Smooth muscle cell (in vitro differentiated cells): Measurements from ENCODE around the gene OXTR. TPM values are rescaled to one million over a fixed set of nuclear protein-coding genes. Genes with fewer than 3 reads are reported as not detected.

ENCODE experiments used
- DNase-seq: peaks from one replicate; lab custom pipeline; 2025; ENCODE audit not compliant: unreplicated experiment; lab: John Stamatoyannopoulos, UW
- H2AFZ ChIP-seq: fragments of 200-600 bp; sonication (generic); 2 replicates; pipeline ENCODE4 v1.6.0; 2016; ENCODE audit warnings: antibody characterized with exemption, low read depth, mild to moderate bottlenecking
- H3F3A ChIP-seq: fragments of 200-600 bp; sonication (generic); 2 replicates; pipeline ENCODE4 v1.6.0; 2017; ENCODE audit warnings: antibody characterized with exemption, low read depth
- H3K27ac ChIP-seq: fragments of 200-600 bp; sonication (generic); 2 replicates; pipeline ENCODE4 v1.5.1; 2016; ENCODE audit warnings: low read depth, mild to moderate bottlenecking
- H3K27me3 ChIP-seq: fragments of 200-600 bp; sonication (generic); 2 replicates; pipeline ENCODE4 v1.6.1; 2016; ENCODE audit warnings: low read depth, mild to moderate bottlenecking
- H3K36me3 ChIP-seq: fragments of 200-600 bp; sonication (generic); 2 replicates; pipeline ENCODE4 v1.5.1; 2016; ENCODE audit warnings: low read depth
- H3K4me1 ChIP-seq: fragments of 200-600 bp; sonication (generic); 2 replicates; pipeline ENCODE4 v1.5.1; 2016; ENCODE audit warnings: low read depth
- H3K4me2 ChIP-seq: fragments of 200-600 bp; sonication (generic); 2 replicates; pipeline ENCODE4 v1.6.0; 2016; ENCODE audit warnings: mild to moderate bottlenecking
- H3K4me3 ChIP-seq: fragments of 200-600 bp; sonication (generic); 2 replicates; pipeline ENCODE4 v1.5.1; 2016; ENCODE audit warnings: mild to moderate bottlenecking
- H3K79me2 ChIP-seq: fragments of 200-600 bp; sonication (generic); 2 replicates; pipeline ENCODE4 v1.6.0; 2016; ENCODE audit warnings: low read depth, mild to moderate bottlenecking
- H3K9ac ChIP-seq: fragments of 200-600 bp; sonication (generic); 2 replicates; pipeline ENCODE4 v1.6.0; 2016; ENCODE audit warnings: low read depth
- H3K9me3 ChIP-seq: fragments of 200-600 bp; sonication (generic); replicated peaks from 2 replicates; pipeline ENCODE4 v1.5.1; 2016; ENCODE audit warnings: low read depth
- H4K20me1 ChIP-seq: fragments of 200-600 bp; sonication (generic); 2 replicates; pipeline ENCODE4 v1.6.0; 2016; ENCODE audit warnings: low read depth
- CTCF ChIP-seq: fragments of 200-600 bp; sonication (generic); IDR thresholded peaks from 2 replicates; pipeline ENCODE4 v1.5.1; 2017; ENCODE audit warnings: borderline replicate concordance, mild to moderate bottlenecking, antibody characterized with exemption; ENCODE audit not compliant: insufficient read depth, poor library complexity, severe bottlenecking
- WGBS: methylation state at CpG from one replicate; pipeline ENCODE4 v1.1.7; 2016; ENCODE audit warnings: low lambda C conversion rate; 5-methylcytosine and 5-hydroxymethylcytosine counted together
- polyA plus RNA-seq: library from polyadenylated mRNA; unstranded; fragments of >200 nt; fragmentation: Nextera tagmentation; extraction: Ambion mirVana; gene quantifications from 2 replicates; pipeline ENCODE4 v1.2.1, GENCODE V29; 2016
- total RNA-seq: library from RNA; depleted of rRNA; stranded (reverse); fragments of >200 nt; gene quantifications from 2 replicates; pipeline ENCODE4 v1.2.3, GENCODE V29; 2014

Gene OXTR
- total and polyA plus RNA-seq, 2 experiments from 2014 or later = 0.54 to 1.1 TPM

- WGBS = 87% methylated on average over 3 of the region's 3 CpGs
- H3K4me1 ChIP-seq = no peaks in the 10 kb centered on the region
- H3K4me3 ChIP-seq = no peak overlapping the region
- H2AFZ ChIP-seq = no peak overlapping the region
- no peak for TF ChIP-seq CTCF
- H3K79me2 ChIP-seq = no peaks in the 10 kb centered on the region
- H4K20me1 ChIP-seq = no peaks in the 10 kb centered on the region
- H3K36me3 ChIP-seq = no peaks in the 10 kb centered on the region
- H3K9ac ChIP-seq = no peak overlapping the region
- H3F3A ChIP-seq = no peaks in the 10 kb centered on the region
- no peak for DNase-seq
- no peaks in the 10 kb centered on the region for H3K27me3 ChIP-seq
- no peaks in the 10 kb centered on the region for H3K9me3 ChIP-seq
- H3K27ac ChIP-seq = no peak overlapping the region
- H3K4me2 ChIP-seq = no peak overlapping the region
These were observed 24.8 kb upstream of the OXTR start for GRCh38 chr3:8794247-8794646.

- Histone ChIP-seq H4K20me1 (no peaks in the 10 kb centered on the region), H3K4me3 (no peak overlapping the region), H3K27me3 (no peaks in the 10 kb centered on the region), H3F3A (no peaks in the 10 kb centered on the region), H3K4me2 (no peak overlapping the region), H3K79me2 (no peaks in the 10 kb centered on the region), H3K4me1 (no peaks in the 10 kb centered on the region), H3K27ac (peak overlapping the region; percentile 63), H3K9me3 (no peaks in the 10 kb centered on the region), H2AFZ (no peak overlapping the region), H3K36me3 (no peaks in the 10 kb centered on the region), H3K9ac (peak overlapping the region; percentile 31)
- TF ChIP-seq CTCF = no peak
- DNase-seq = no peak
- 37% methylated on average over 7 of the region's 7 CpGs for WGBS
These were observed 23.8 kb upstream of the OXTR start for GRCh38 chr3:8793242-8793641.

GRCh38 chr3:8790529-8790928 is 21.1 kb upstream of the OXTR start:
- no peak overlapping the region for H3K9ac ChIP-seq
- no peaks in the 10 kb centered on the region for H3K79me2 ChIP-seq
- H3K4me2 ChIP-seq = no peak overlapping the region
- peaks cover 5% of the 10 kb centered on the region for H3K9me3 ChIP-seq
- 90% methylated on average over 2 of the region's 2 CpGs for WGBS
- DNase-seq = no peak
- H3K4me3 ChIP-seq = no peak overlapping the region
- no peak overlapping the region for H3K27ac ChIP-seq
- TF ChIP-seq CTCF = no peak
- H3K27me3 ChIP-seq = no peaks in the 10 kb centered on the region
- no peak overlapping the region for H2AFZ ChIP-seq
- no peaks in the 10 kb centered on the region for H3K36me3 ChIP-seq
- no peaks in the 10 kb centered on the region for H4K20me1 ChIP-seq
- no peaks in the 10 kb centered on the region for H3K4me1 ChIP-seq
- no peaks in the 10 kb centered on the region for H3F3A ChIP-seq

DNA sequence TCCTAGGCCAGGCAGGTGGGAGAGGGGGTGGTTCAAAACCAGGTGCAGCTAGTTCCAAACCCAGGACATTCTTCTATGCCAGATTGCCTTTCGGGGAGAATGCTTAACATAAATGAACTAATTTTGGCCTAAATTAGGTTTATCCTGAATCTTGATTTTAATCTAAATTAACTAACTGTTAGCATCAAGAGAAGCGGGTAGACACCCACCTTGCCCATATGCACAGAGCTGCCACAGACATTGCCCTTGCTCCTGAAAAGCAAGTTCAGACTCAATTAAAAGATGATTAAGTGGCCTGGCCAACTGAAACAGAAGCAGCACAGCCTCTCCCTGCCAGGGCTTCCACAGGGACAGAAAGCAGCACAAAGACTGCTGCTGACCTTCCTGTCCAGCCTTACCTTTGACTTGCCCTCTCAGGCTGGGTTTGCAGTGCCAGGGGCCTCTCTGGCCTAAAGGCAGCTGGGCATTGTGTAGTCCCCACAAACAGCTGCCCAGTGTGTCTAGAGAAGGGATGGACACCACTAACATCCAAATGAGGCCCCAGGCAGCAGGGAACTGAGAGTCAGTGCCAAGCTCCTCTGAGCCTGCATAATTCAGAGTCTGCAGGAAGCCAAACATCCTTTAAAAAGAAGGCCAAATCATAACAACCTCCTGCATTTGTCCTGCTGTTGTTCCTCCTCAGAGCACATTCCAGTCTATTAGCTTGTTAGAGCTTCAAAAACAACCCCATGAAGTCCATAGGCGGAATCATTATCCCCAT is 15.4 kb upstream of the OXTR start:
- Histone ChIP-seq H3K79me2 (no peaks in the 10 kb centered on the region), H3K27me3 (peaks cover 3% of the 10 kb centered on the region), H3K4me3 (no peak overlapping the region), H3K4me2 (no peak overlapping the region), H3K4me1 (no peaks in the 10 kb centered on the region), H3K36me3 (no peaks in the 10 kb centered on the region), H3K9me3 (peaks cover 5% of the 10 kb centered on the region), H3F3A (no peaks in the 10 kb centered on the region), H3K27ac (no peak overlapping the region), H3K9ac (no peak overlapping the region), H4K20me1 (no peaks in the 10 kb centered on the region), H2AFZ (no peak overlapping the region)
- DNase-seq = no peak
- TF ChIP-seq CTCF = no peak
- 95% methylated on average over 3 of the region's 3 CpGs for WGBS
